HepG2 (cell line): Measurements from ENCODE around the gene FOXP3.

ENCODE experiments used
- ATF3 ChIP-seq: sonication (generic); formaldehyde crosslinking; IDR thresholded peaks from 2 replicates; pipeline ENCODE4 v1.4.0; 2020; ENCODE audit warnings: missing genetic modification reagents
- CHCHD3 ChIP-seq: sonication (generic); formaldehyde crosslinking; IDR thresholded peaks from 2 replicates; pipeline ENCODE4 v1.8.0; 2022; ENCODE audit warnings: mild to moderate bottlenecking, missing genetic modification reagents, moderate library complexity
- GABPA ChIP-seq, 2 experiments: IDR thresholded peaks; 2 replicates each; pipeline ENCODE4 v1.6.1; 2011 to 2016; ENCODE audit warnings: low read depth in 2 of 2, low read length in 1 of 2, missing biosample characterization in 1 of 2, missing genetic modification characterization in 1 of 2
- PLSCR1 ChIP-seq: sonication (generic); formaldehyde crosslinking; IDR thresholded peaks from 2 replicates; pipeline ENCODE4 v1.5.0; 2020; ENCODE audit warnings: missing genetic modification reagents, mild to moderate bottlenecking, borderline replicate concordance
- ZBTB34 ChIP-seq: sonication (generic); formaldehyde crosslinking; IDR thresholded peaks from 2 replicates; pipeline ENCODE4 v1.8.0; 2022; ENCODE audit warnings: mild to moderate bottlenecking, missing genetic modification reagents
- ZBTB49 ChIP-seq: sonication (generic); formaldehyde crosslinking; IDR thresholded peaks from 2 replicates; pipeline ENCODE4 v1.4.0; 2020; ENCODE audit warnings: missing genetic modification reagents, borderline replicate concordance
- ZNF33A ChIP-seq: sonication (generic); formaldehyde crosslinking; IDR thresholded peaks from 2 replicates; pipeline ENCODE4 v1.5.1; 2020; ENCODE audit warnings: missing genetic modification reagents, mild to moderate bottlenecking, moderate library complexity, borderline replicate concordance
- ZNF598 ChIP-seq: sonication (generic); formaldehyde crosslinking; IDR thresholded peaks from 2 replicates; pipeline ENCODE4 v1.5.1; 2020; ENCODE audit warnings: mild to moderate bottlenecking, missing genetic modification reagents, borderline replicate concordance
- ZNF644 ChIP-seq: IDR thresholded peaks from 2 replicates; pipeline ENCODE4 v1.6.1; 2016; ENCODE audit warnings: low read depth
- TF ChIP-seq, protein P1 (sequence below): sonication (generic); formaldehyde crosslinking; conservative IDR thresholded peaks from 2 replicates; pipeline ENCODE4 v1.4.0; 2020; ENCODE audit warnings: missing genetic modification reagents
- TF ChIP-seq, protein P2 (sequence below): sonication (generic); formaldehyde crosslinking; conservative IDR thresholded peaks from 2 replicates; pipeline ENCODE4 v1.8.0; 2022; ENCODE audit warnings: low read depth, missing genetic modification reagents

DNA sequence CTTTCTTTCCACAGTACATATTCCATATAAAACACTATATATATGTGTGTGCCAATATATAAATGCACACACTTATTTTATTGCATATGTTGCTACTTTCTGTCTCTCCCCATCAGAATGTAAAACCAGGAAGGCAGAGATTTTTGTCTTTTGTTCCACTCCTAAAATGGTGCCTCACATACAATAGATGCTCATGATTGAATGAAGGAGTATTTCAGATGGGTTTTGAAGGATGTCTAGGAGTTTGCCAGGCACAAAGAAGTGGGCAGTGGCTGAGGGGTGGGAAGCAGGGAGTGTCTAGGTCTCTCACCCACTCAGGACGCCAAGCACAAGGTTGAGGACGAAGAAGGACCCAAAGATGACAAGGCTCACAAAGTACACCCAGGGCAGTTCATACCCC is 36.8 kb downstream of the FOXP3 start:
- TF ChIP-seq, protein P1, sequence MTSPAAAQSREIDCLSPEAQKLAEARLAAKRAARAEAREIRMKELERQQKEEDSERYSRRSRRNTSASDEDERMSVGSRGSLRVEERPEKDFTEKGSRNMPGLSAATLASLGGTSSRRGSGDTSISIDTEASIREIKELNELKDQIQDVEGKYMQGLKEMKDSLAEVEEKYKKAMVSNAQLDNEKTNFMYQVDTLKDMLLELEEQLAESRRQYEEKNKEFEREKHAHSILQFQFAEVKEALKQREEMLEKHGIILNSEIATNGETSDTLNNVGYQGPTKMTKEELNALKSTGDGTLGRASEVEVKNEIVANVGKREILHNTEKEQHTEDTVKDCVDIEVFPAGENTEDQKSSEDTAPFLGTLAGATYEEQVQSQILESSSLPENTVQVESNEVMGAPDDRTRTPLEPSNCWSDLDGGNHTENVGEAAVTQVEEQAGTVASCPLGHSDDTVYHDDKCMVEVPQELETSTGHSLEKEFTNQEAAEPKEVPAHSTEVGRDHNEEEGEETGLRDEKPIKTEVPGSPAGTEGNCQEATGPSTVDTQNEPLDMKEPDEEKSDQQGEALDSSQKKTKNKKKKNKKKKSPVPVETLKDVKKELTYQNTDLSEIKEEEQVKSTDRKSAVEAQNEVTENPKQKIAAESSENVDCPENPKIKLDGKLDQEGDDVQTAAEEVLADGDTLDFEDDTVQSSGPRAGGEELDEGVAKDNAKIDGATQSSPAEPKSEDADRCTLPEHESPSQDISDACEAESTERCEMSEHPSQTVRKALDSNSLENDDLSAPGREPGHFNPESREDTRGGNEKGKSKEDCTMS, result no peak
- TF ChIP-seq ZBTB49, result no peak
- no peak for TF ChIP-seq ZNF644 (CRISPR knock-in tag)
- TF ChIP-seq PLSCR1 (CRISPR knock-in tag), result no peak
- TF ChIP-seq, protein P2, sequence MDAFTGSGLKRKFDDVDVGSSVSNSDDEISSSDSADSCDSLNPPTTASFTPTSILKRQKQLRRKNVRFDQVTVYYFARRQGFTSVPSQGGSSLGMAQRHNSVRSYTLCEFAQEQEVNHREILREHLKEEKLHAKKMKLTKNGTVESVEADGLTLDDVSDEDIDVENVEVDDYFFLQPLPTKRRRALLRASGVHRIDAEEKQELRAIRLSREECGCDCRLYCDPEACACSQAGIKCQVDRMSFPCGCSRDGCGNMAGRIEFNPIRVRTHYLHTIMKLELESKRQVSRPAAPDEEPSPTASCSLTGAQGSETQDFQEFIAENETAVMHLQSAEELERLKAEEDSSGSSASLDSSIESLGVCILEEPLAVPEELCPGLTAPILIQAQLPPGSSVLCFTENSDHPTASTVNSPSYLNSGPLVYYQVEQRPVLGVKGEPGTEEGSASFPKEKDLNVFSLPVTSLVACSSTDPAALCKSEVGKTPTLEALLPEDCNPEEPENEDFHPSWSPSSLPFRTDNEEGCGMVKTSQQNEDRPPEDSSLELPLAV (CRISPR knock-in tag), result no peak
- TF ChIP-seq CHCHD3, result no peak
- TF ChIP-seq GABPA (IDR thresholded peaks at IDR 0.05; ENCODE audit: low read depth, low read length), result no peak
- TF ChIP-seq GABPA (CRISPR knock-in tag; IDR thresholded peaks at IDR 0.05; ENCODE audit: low read depth), result no peak
- no peak for TF ChIP-seq ZNF598 (CRISPR knock-in tag)
- no peak for TF ChIP-seq ZBTB34 (CRISPR knock-in tag)
- no peak for TF ChIP-seq ZNF33A (CRISPR knock-in tag)
- TF ChIP-seq ATF3 (CRISPR knock-in tag), result no peak
